ENCODE data around the gene FN1. TPM values are rescaled to one million over a fixed set of nuclear protein-coding genes. Genes with fewer than 3 reads are reported as not detected.
"Not testable (repeated sequence)": the region's sequence is repeated elsewhere in the genome, so short reads cannot be mapped to it uniquely, and the experiment has no call there.

The FN1 gene
- polyA plus RNA-seq, 3 donors from 2014 or later = 0.69 TPM; not detected in 2

DNA sequence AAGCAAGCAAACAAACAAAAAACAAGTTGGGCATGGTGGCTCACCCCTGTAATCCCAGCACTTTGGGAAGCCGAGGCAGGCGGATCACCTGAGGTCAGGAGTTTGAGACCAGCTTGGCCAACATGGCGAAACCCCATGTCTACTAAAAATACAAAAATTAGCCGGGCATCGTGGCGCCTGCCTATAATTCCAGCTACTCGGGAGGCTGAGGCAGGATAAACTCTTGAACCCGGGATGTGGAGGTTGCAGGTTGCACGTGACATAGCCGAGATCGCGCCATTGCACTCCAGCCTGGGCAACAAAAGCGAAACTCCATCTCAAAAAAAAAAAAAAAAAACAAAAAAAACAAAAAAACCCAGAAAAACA is 124.6 kb downstream of the FN1 start:
- Mint-ChIP-seq H3K4me1 (peaks cover 26 to 27% of the 10 kb centered on the region in 2 donors), H3K36me3 (peaks cover 0 to 12% (median 3%) of the 10 kb centered on the region in 3 donors), H3K4me3 (peak overlapping the region; percentile 87 to 93 (median 89)), H3K27ac (peak overlapping the region; percentile 75 to 88 (median 82))
- H3K27me3 Mint-ChIP-seq (ENCODE audit: low read depth in 3 of 3); DNase-seq; H3K9me3 Mint-ChIP-seq: not testable (repeated sequence)

Other genes with a start within 250 kb of the FN1 start
- 100 to 1,000 TPM in 2 of 3 donors, 10 to 100 TPM in 1; 97.5 to 106 (median 103) TPM for gene ATIC, start 124.0 kb downstream of the FN1 start, polyA plus RNA-seq